ENCODE measurements around the gene TRIM71. TPM values are rescaled to one million over a fixed set of nuclear protein-coding genes. Genes with fewer than 3 reads are reported as not detected.
"Not testable (repeated sequence)": the region's sequence is repeated elsewhere in the genome, so short reads cannot be mapped to it uniquely, and the experiment has no call there.

TRIM71 gene
- total RNA-seq, 3 donors from 2014 or later = not detected

DNA sequence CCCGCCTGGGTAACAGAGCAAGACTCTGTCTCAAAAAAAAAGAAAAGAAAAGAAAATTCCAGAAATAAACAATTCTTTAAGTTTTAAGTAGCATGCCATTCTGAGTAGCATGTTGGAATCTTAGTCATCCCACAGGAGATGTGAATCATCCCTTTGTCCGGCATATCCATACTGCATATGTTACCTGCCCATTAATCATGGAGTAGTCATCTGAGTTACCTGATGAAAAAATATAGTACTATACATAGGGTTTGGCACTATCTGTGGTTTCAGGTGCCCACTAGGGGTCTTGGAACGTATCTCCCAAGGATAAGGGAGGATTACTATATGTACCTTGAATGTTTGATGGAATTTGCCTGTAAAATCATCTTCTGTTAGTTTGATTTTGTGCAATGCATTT is 127.3 kb downstream of the TRIM71 start:
- no peaks in the 10 kb centered on the region for H3K9me3 ChIP-seq
- TF ChIP-seq, protein P1, sequence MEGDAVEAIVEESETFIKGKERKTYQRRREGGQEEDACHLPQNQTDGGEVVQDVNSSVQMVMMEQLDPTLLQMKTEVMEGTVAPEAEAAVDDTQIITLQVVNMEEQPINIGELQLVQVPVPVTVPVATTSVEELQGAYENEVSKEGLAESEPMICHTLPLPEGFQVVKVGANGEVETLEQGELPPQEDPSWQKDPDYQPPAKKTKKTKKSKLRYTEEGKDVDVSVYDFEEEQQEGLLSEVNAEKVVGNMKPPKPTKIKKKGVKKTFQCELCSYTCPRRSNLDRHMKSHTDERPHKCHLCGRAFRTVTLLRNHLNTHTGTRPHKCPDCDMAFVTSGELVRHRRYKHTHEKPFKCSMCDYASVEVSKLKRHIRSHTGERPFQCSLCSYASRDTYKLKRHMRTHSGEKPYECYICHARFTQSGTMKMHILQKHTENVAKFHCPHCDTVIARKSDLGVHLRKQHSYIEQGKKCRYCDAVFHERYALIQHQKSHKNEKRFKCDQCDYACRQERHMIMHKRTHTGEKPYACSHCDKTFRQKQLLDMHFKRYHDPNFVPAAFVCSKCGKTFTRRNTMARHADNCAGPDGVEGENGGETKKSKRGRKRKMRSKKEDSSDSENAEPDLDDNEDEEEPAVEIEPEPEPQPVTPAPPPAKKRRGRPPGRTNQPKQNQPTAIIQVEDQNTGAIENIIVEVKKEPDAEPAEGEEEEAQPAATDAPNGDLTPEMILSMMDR (IDR thresholded peaks at IDR 0.05) = no peak
- H3K4me3 ChIP-seq = no peak overlapping the region
- intact Hi-C loops (cut with DNase I, micrococcal nuclease) = no loop called here
- no peak for ATAC-seq
- H3K36me3 ChIP-seq (ENCODE audit: low read depth) = no peaks in the 10 kb centered on the region
- H3K4me1 ChIP-seq (ENCODE audit: low read depth) = no peaks in the 10 kb centered on the region
- DNase-seq = no peak

DNA sequence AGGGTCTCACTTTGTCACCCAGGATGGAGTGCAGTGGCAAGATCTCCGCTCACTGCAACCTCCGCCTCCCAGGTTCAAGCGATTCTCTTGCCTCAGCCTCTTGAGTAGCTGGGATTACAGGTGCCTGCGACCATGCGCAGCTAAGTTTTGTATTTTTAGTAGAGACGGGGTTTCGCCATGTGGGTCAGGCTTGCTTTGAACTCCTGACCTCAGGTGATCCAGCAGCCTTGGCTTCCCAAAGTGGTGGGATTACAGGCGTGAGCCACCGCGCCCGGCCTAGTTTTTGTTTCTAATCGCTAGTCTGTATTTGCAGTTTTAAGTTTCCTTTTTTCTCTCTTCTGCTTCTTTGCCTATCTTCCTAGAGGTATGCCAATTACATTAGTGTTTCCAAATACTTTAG is 127.8 kb downstream of the TRIM71 start:
- H3K4me3 ChIP-seq; intact Hi-C loops (cut with DNase I, micrococcal nuclease); H3K36me3 ChIP-seq (ENCODE audit: low read depth); H3K9me3 ChIP-seq; DNase-seq; H3K4me1 ChIP-seq (ENCODE audit: low read depth); ATAC-seq: not testable (repeated sequence)

DNA sequence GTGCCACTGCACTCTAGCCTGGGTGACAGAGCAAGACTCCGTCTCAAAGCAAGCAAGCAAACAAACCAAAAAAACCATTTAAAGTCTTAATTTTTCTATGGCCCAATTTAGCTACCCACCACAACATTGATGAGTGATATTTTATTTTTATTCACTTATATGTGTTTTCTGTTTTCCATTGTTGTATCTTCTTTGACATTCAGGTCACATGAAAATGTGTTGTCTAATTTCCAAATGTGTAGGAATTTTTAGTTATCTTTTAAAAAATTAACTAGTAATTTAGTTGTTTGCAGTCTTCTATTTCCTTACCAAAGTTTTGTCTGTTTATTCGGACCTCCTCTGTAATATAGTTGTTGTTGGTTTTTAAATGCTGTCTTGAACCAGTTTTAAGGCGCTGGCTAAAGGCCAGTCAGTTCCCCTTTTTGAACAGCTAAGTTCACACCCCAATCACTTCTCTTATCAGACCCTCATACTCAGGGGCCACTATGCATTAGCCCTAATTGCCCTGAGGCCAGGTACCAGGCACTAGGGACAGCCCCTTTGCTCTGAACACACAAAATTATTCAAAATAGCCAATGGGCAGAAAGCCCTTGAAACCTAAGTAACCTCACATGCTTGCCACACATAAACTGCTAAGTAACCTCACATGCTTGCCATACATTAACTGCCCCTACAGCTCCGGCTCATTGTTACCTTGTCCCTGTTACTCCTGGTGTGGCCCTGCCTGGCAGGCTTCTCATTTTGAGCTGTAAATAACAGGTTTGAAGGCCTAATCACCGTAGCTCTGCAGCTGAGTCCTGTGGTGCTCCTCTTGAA is 129.4 kb downstream of the TRIM71 start:
- Histone ChIP-seq H3K9me3 (no peaks in the 10 kb centered on the region), H3K36me3 (ENCODE audit: low read depth) (no peaks in the 10 kb centered on the region), H3K4me3 (no peak overlapping the region), H3K4me1 (ENCODE audit: low read depth) (no peaks in the 10 kb centered on the region)
- DNase-seq = no peak
- ATAC-seq = no peak
- TF ChIP-seq, protein P1 (IDR thresholded peaks at IDR 0.05) = no peak
- intact Hi-C loops (cut with DNase I, micrococcal nuclease) = no loop called here

Other genes starting within 250 kb of the TRIM71 start
- 10 to 100 TPM; 16.7 to 26.5 (median 19.9) TPM for gene DYNC1LI1, start 247.1 kb upstream of the TRIM71 start, total RNA-seq
- 10 to 100 TPM; 27.8 to 34.9 (median 28.3) TPM for gene CNOT10, start 132.8 kb upstream of the TRIM71 start, total RNA-seq
- gene CCR4, start 133.6 kb downstream of the TRIM71 start, total RNA-seq = 1 to 10 TPM in 1 of 3 donors, under 1 TPM in 1, not detected in 1; 0.14 to 1.3 TPM

Data from mucosa of descending colon (tissue), 3 donors.